Esophagus mucosa (tissue), 1 donor: ENCODE data around the gene CASP7. TPM values are rescaled to one million over a fixed set of nuclear protein-coding genes. Genes with fewer than 3 reads are reported as not detected.
"Not testable (repeated sequence)": the region's sequence is repeated elsewhere in the genome, so short reads cannot be mapped to it uniquely, and the experiment has no call there.

Experiments used
- ATAC-seq: fragments of 200-7000 bp; cut with Tn5 transposase; one replicate; pipeline ENCODE4 v1.9.1; 2020
- total RNA-seq: library from RNA; stranded (reverse); gene quantifications from one replicate; pipeline ENCODE4 v1.2.4, GENCODE V29; 2023
- donor health status: DM: yes; HTN: yes; CAD: no.

The CASP7 gene
- 14.0 TPM for total RNA-seq

DNA sequence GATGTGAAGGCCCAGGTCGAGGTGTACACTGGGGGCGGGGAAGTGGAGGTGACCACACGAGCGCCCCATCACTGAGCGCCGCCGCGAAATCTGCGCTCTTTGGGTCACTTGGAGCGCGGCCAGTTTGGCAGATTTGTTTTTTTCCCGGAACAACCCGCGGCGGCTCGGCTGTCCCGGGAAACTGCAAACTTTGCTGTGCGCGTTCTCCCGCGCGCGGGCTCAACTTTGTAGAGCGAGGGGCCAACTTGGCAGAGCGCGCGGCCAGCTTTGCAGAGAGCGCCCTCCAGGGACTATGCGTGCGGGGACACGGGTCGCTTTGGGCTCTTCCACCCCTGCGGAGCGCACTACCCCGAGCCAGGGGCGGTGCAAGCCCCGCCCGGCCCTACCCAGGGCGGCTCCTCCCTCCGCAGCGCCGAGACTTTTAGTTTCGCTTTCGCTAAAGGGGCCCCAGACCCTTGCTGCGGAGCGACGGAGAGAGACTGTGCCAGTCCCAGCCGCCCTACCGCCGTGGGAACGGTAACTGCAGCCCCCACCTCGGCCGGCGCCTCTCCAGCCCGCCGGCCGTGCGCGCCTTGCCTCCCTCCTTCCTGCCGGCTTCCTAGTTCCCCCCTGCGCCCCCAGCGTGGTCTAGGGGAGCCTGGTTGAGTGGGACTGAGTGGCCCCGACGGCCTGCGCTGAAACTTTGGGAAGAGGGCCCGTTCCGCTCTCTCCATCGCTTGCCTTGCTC, at the start of gene CASP7:
Gene CASP7 (plus strand): TSS at position 450 of the 727 bp plus-strand sequence. CDS start 17,582 bp downstream, outside the sequence.
- peak; percentile 92 for ATAC-seq

DNA sequence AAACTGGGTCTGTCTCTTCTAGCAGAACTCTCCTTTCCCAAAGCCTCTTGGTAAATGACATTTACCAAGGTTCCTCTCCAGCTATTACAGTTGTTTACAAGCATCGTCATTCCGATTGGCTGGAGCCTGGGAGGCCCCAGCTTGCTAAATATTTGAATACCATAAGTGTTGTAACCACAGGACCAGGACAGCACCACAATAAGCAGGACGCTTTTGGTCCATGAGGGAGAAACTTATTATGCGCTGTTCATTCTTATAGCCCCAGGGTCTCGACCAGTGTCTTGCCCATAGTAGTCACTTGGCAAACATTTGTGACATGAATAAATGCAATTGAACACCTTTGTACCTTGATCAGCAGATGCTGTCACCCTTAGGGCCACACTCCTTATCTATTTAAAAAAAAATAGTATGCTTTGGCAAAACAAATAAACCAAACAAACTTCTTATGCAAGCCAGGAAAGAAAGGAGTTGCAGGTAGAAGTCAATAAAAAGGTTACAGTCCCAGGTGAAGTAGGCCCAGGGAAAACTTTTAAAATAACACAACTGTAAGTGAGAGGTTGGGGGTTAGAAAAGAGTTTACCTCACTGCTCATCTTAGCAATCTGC, 48.7 kb upstream of the CASP7 start:
- ATAC-seq = no peak

DNA sequence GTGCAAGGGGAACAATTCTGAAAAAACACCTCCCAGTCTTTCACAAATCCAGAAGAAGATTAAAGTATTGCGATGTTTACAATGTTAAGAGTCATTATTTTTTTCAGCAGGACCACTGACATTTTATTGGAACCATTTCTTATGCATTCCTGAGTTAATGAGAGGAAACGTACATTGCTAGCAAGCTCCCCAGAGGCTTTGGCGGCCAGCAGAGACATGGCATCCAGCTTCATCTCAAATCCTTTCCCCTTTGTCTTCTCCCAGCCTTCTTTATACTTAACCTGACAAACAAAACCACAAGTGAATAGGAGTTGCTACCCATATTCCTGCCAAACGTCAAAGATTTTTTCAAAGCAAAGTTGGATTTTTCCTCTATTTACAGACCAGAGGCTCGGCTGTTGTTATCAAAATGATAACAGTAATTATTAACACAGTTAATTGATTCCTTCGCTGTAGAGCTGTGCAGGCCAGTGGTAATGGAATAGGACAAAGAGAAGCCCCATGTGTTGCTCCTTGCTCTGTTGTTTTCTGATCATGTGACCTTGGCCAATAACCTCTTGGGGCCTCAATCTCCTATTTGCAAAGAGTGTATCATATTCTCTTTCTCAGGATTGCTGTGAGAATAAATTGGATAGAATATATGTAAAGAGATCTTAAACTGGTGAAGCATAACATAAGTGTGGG, 47.9 kb upstream of the CASP7 start:
- no peak for ATAC-seq

DNA sequence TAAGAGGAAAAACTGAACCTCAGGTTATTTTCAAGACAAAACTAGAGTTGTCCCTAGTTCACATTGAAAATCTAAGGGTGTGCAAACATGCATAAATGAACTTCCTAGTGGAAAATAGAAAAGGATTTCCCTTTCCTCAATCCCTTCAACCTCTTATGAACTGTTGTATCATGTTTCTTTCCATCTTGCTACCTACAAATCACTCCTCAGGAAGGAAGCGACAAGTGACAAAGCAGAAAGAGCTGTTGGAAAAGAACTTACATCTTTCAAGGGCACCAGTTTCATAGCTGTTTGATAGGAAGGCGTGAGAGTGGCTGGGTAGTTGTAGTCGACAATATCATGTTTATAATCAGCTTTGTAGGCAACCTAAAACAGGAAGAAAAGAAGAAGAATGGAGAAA, 39.7 kb upstream of the CASP7 start:
- no peak for ATAC-seq

DNA sequence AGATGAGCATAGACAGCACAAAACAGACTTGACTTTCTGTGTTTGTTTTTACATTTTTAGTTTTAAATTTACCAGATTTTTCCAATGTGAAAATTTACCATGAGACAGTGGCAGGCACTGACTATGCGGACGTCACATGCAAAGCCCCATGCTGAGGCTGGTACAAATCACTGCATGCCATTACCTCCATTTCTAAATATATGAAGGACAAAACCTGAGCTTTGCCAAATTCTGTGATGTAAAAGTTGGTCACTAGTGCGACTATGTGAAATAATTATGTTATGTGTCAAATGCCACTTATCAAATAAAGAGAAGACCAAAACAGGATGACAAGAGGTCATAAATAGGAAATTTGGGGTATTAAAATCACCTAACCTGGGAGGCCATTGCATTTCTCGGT, 38.0 kb upstream of the CASP7 start:
- ATAC-seq = no peak

DNA sequence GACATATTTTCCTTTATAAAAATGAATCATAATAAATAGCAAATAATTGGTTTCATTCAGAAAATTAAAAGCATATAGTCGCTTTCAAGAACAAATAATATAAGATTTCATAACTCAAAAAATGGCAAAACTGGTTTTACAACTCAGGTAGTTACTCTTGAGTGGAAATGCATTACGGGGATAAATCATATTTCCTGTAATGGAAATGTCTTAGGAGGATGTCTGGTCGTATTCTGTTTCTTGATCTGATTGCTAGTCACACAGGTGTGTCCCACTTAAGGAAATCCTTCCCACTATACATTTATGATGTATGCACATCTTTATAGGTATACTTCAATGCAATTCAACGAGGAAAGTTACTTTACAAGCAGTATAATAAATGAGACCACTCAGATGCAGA, 36.5 kb upstream of the CASP7 start:
- ATAC-seq = peak; percentile 66

DNA sequence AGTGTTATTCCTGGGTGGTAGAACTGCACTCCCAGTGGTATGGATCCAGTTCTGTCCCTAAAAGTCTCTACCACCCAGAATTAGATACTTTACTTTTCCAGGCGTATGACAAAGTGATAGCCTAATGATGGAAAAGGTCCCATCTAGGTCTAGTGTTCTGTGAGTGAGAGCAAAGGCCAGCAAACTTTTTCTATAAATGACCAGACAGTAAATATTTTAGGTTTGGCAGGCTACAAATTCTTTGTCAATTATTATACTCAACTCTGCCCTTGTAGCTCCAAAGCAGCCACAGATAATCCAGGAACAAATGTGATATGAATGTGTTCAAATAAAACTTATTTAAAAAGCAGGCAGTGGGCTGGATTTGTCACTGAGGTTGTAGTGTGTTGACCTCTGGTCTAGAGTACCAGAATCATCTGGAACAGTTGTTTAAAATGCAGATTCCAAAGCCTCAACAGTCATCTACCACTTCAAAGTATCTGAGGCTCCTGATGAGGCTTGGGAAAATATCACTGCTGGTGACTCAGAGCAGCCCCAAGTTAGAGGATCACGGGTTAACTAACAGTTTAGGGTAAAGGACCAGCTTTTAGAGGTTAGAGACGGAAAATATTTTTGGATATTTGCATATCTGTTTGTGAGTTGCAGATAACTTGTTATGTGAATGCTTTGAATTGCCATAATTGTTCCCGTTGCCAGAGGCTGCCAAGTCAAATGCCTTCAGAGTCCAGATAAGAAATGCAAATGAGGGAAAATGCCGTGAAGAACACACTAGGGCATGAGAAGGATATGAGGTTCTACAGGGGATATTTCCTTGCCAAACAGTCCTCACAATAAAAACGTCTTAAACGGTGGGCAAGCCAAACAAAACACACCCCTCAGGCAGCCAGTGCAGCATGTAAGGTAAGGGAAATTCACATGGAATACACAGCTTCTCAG, 35.3 kb upstream of the CASP7 start:
- no peak for ATAC-seq

DNA sequence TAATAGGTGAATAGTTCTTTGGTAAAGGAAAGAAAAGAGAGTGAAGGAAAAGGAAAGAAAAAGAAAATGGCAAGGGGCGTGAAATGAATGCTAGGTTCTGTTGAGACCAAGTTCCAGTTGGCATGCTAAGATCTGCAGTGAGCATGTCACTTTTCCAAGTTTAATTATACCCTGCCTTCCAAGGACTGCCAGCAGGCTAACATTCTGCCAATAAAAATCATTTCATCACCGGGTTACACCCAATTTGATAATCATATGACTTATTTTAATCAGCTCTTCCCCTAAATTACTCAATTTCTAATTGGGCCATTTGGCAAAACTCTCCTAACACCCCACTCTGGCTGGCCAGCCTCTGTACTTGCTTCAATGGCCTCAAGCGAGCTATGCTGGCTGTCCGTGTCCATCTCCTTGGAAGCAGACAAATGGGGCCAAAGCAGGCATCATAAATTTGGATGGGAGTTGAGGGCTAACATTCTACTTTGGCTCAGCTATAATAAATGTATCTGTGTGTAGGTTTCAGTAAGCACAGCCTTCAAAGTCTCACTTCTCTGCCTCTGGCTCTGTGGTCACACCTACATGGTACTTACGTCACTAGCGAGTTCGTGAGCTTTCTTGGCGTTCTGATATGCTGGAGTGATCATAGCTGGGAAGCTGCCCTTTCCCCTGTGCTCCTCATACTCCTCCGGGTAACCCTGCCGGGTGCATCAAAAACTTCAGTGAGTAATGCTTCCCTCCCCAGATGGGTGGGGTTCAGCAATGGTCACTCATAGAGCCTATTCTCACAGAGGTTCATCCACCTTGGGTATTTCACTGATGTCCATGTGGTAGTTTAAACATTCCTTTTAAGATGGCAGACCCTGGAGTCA, 33.1 kb upstream of the CASP7 start:
- peak; percentile 42 for ATAC-seq

DNA sequence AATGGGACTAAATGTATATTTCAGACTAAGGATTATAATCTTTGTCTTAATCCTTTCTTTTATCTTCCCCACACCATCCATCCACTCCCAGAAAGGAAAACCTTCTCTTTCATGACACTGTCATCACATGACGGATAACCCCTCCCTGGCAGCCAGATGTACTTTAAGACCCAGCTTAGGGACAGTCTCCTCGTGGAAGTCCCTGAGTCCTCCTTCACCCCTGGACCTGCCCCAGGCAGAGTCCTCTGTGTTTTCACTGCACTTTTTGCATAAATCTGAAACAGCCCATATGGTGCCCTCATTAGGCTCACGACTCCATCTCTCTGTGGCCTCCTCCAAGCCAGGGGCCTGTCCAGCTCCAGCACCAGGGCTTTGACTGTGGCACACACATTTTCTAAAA, 31.9 kb upstream of the CASP7 start:
- ATAC-seq = no peak

DNA sequence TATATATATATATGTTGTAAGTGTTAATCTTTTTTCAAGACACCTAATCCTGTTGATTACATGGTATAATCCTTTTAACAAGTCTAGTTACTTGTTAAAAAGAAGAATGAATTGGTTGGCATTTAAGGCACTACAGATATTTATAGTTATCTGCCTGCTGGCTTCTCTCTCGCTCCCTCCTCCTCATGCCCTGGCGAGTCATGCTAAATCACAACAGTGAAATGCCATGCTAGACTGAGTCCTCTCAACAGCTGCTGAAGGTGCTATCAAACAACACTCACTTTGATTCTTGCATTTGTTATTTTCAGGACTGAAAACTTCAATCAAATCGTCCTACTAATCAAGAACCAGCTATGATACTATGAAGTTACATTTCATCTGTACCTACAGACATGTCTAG, 31.2 kb upstream of the CASP7 start:
- no peak for ATAC-seq

DNA sequence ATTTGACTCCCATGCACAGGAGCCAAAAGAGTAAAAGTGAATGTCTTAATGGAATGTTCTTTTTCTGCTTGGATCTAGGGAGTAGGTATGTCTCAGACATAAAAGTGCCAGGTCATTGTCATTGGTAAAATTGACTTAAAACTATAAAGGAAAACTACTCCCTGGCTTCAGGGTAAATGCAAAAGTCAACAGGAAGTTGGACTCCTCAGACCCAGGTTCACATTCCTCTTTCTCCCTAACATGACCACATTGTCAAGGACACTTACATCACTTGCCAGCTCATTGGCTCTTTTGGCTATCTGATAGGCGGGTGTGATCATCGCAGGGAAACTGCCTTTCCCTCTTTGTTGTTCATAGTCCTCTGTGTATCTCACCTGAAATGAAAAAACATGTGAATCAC, 29.5 kb upstream of the CASP7 start:
- no peak for ATAC-seq

DNA sequence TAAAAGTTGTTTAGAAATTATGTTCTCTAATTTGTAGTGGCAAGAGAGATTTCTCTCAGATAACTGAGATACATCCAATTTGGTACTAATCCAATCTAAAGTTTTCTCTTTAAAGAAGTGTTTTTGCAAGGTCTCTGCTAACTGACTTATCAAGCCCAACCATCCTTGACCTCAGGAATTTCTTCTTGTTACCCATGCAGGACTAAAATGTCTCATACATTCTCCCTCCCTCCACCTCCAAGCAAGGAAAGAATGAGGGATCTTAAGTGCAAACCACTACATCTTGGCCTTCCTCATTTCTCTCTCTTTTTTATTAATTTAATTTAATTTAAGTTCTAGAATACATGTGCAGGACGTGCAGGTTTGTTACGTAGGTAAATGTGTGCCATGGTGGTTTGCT, 28.7 kb upstream of the CASP7 start:
- ATAC-seq = no peak

DNA sequence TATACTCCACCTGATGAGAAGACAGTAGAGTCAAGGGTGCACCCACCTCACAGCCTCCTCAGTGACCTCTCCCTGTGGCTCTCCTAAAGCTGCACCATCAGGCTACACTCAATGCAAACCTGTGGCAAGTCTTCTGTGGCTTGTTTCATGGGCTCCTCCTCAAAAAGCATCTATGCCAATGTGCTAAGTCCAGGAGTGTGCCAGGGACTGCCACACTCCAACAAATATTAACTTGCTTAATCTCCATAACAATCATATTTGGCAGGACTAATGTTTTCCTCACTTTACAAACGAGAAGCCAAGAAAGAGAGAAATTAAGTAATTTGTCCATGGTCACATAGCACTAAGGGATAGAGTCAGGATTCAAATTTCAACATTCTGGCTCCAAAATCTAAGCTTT, 27.8 kb upstream of the CASP7 start:
- ATAC-seq = no peak

DNA sequence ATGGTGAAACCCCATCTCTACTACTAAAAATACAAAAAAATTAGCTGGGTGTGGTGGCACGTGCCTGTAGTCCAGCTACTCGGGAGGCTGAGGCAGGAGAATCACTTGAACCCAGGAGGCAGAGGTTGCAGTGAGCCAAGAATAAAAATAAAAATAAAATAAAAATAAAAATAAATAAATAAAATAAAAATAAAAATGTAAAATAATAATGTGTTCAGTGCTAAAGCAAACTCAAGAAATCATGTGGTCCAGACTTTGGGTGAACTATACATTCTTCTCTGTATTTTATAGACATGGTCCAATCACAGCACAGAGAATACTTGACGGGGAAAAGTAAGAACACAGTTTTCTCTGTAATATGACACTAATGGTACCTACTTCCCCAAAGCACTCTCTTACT, 27.3 kb upstream of the CASP7 start:
- ATAC-seq = not testable (repeated sequence)

DNA sequence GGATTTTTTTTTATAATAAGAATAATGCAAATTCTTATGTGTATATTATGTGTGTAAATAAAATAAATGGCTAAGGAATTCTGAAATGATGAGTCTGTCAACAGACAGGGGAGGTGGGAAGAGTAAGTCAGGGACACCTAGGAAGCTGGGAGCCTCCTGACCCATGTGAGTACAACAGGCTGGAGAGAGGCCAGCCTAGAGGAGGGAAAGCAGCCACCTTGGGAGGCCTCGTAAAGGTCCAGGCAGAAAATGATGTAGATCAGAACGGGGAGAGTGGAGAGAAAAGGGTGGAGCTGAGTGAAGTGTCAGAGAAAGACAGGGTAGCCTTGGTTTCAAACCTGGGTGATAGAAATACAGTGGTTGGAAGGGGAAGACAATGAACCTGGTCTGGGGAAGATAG, 22.8 kb upstream of the CASP7 start:
- no peak for ATAC-seq

DNA sequence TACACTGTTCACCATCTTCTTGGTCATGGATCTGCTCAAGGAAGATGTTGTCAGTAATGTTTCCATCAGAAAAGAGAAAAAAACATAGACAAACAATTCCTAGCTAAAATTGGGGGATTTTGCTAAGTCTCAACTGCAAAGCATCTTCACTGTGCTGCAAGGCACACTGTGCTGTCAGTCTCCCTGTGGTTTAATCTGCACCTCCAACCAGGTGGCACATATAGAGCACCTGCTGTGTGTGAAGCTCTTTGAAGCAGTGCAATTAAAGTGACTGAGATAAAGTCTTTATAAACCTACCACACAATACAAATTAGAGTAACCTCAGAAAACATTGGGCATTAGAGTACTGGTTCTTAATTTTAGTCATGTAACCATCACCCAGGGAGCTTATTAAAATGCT, 22.2 kb upstream of the CASP7 start:
- no peak for ATAC-seq

DNA sequence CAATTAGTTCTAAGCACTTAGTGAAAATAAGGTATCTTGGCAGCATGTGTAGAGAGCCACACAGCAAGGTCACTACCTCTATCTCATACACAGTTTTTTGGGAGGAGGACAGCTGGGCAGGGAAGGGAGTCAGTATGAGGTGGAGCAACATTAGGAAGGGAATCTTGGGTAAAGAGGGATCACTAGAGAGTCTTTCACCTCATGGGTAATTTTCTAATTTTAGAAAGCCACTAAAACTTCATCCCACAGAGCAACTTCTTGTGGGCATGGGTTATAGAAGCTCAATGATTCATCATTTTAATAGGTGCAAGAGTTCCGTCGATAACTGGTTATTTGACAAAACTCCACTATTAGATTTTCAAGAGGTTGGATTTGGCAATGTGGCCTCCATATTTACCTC, 18.4 kb upstream of the CASP7 start:
- ATAC-seq = no peak

DNA sequence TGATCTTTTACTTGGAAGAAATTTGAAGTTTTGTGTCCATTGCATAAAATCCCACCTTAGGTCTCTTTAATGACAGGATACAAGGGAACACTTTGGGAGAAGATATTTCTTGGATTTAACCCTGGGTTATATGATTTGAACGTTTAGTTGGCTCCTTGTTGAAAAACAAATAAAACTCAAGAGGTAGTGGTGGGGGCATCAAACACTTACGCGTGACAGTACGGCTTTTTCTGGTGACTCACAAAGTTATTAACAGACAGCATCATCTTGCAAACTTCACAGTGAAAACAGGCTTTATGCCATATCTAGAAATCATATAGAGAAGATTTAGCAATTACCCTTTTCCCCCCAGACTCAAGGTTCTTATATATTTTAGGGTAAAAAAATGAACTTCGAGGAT, 16.6 kb upstream of the CASP7 start:
- ATAC-seq = no peak

DNA sequence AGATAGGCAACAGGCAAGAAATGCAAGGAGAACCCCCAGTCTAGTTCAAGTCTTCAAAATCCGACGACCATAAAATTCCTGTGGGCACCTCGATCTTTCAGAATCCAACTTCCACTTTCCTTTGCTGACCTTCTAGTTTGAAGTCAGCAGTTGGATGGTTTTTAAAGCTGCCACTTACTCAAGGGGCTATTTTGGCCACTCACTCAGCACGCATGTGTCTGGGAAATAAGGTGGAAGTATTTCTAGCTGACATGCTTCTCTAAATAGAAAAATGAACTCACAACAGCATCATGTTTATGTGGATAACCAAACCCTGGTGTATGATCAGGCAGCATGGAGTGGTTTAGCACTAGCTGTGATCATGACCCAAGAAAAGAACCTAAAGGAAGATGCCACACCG, 15.8 kb upstream of the CASP7 start, which contains the start of gene NRAP:
Gene NRAP (minus strand): TSS at position 134 of the 400 bp plus-strand sequence. CDS start 159 bp downstream, outside the sequence.
- ATAC-seq = no peak

DNA sequence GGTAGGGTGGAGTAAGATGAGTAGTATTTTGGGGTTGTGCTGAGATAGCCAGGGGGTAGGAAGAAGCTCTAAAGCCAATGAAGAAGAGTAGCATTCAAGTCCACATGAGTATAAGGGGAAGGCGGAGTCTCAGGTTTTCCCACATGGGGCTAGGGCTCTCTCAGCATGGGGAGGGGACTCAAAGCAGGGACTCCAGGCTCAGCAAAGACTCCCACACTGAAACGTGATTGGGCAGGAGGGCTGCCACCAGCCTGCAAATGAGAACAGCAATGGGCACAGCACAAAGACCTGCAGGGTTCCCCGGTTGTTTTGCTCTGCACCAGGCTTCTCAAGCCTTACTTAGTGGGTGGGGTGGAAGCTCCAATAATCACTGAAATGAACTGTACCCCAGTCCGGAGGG, 14.4 kb upstream of the CASP7 start:
- ATAC-seq = no peak

DNA sequence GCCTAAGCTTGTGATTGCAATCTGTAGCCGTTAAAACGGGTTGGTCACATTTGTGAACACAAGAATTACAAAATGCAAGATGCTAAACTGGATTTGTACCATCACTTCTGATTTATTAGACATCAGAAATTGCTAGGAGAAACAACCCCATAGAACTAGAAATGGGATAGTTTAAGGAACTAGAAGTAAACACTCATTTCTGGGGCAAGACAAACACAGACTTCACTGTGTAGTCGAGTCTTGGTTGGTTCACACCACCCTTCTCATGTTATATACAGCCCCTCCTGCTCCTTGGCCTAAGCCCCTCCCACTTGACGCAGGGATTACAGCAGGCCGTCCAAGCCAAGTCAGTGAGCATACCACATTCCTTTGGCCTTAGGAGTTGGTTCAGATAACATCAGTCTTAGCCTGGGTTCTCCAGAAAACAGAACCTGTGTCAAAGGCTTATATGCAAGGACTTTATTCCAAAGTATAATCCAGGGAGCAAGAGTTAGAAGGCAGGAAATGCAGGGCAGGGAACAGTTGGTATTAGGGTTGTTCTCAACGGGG, 13.8 kb upstream of the CASP7 start:
- peak; percentile 52 for ATAC-seq
